Stimulated activated CD4-positive, alpha-beta T cell treated with anti-CD3 and anti-CD28 coated beads, TNF-alpha, amount 100 ng/mL, for 4 hours (primary cell): ENCODE measurements around the gene UBE2E2.
"Not testable (repeated sequence)": the region's sequence is repeated elsewhere in the genome, so short reads cannot be mapped to it uniquely, and the experiment has no call there.

Experiments used
- DNase-seq, 3 experiments: peaks; one replicate each; pipeline ENCODE4 v3.0.0-alpha.2; 2020; ENCODE audit warnings: low read depth in 3 of 3

The UBE2E2 gene

GRCh38 chr3:23329471-23330105 is 126.5 kb downstream of the UBE2E2 start:
- no peak for DNase-seq

GRCh38 chr3:23330568-23330967 is 127.4 kb downstream of the UBE2E2 start:
- DNase-seq: no peak

GRCh38 chr3:23331141-23331935 is 128.2 kb downstream of the UBE2E2 start:
- no peak for DNase-seq

GRCh38 chr3:23333633-23334032 is 130.5 kb downstream of the UBE2E2 start:
- DNase-seq: no peak

GRCh38 chr3:23336853-23337252 is 133.7 kb downstream of the UBE2E2 start:
- DNase-seq: not testable (repeated sequence)

GRCh38 chr3:23341147-23341838 is 138.2 kb downstream of the UBE2E2 start:
- no peak for DNase-seq

- DNase-seq: no peak
Observed at GRCh38 chr3:23342343-23342742, 139.2 kb downstream of the UBE2E2 start.

GRCh38 chr3:23343509-23343908 is 140.4 kb downstream of the UBE2E2 start:
- DNase-seq: no peak

- DNase-seq: no peak
Observed at GRCh38 chr3:23344886-23345285, 141.8 kb downstream of the UBE2E2 start.

GRCh38 chr3:23349444-23349843 is 146.3 kb downstream of the UBE2E2 start:
- not testable (repeated sequence) for DNase-seq

GRCh38 chr3:23356169-23356568 is 153.0 kb downstream of the UBE2E2 start:
- no peak for DNase-seq

GRCh38 chr3:23356923-23357322 is 153.8 kb downstream of the UBE2E2 start:
- DNase-seq: no peak

- no peak for DNase-seq
Observed at GRCh38 chr3:23359116-23359515, 156.0 kb downstream of the UBE2E2 start.

- DNase-seq: no peak
Observed at GRCh38 chr3:23365066-23365465, 161.9 kb downstream of the UBE2E2 start.

GRCh38 chr3:23368731-23369130 is 165.6 kb downstream of the UBE2E2 start:
- no peak for DNase-seq

GRCh38 chr3:23372285-23372684 is 169.2 kb downstream of the UBE2E2 start:
- DNase-seq: no peak

GRCh38 chr3:23376516-23377248 is 173.6 kb downstream of the UBE2E2 start:
- no peak for DNase-seq

GRCh38 chr3:23377928-23378672 is 175.0 kb downstream of the UBE2E2 start:
- DNase-seq: no peak

GRCh38 chr3:23383875-23384274 is 180.7 kb downstream of the UBE2E2 start:
- DNase-seq: no peak

GRCh38 chr3:23385327-23385726 is 182.2 kb downstream of the UBE2E2 start:
- no peak for DNase-seq

- DNase-seq: no peak
Observed at GRCh38 chr3:23387286-23387918, 184.3 kb downstream of the UBE2E2 start.
